CD1c-positive myeloid dendritic cell (primary cell): ENCODE measurements around the gene CSNK2A1.
"Not testable (repeated sequence)": the region's sequence is repeated elsewhere in the genome, so short reads cannot be mapped to it uniquely, and the experiment has no call there.

Experiments
- DNase-seq: peaks from one replicate; pipeline ENCODE4 v3.0.0-alpha.2; 2016; ENCODE audit errors: extremely low spot score

Gene CSNK2A1

GRCh38 chr20:543369-544152 is at the start of gene CSNK2A1:
CSNK2A1 (minus strand) TSS chr20:543790; CDS start chr20:508551, 35,239 bp downstream.
- peak; percentile 98 for DNase-seq

GRCh38 chr20:592506-592905 is 48.9 kb upstream of the CSNK2A1 start:
- DNase-seq = no peak

- no peak for DNase-seq
Measured at GRCh38 chr20:591941-592340, 48.4 kb upstream of the CSNK2A1 start.

GRCh38 chr20:588932-589672 is 45.5 kb upstream of the CSNK2A1 start:
- DNase-seq = peak; percentile 50

- peak; percentile 3 for DNase-seq
Measured at GRCh38 chr20:588476-588875, 44.9 kb upstream of the CSNK2A1 start.

GRCh38 chr20:584971-585301 is 41.3 kb upstream of the CSNK2A1 start:
- no peak for DNase-seq

- peak; percentile 54 for DNase-seq
Measured at GRCh38 chr20:584161-584970, 40.8 kb upstream of the CSNK2A1 start.

GRCh38 chr20:582204-582603 is 38.6 kb upstream of the CSNK2A1 start:
- DNase-seq = no peak

GRCh38 chr20:578940-579690 is 35.5 kb upstream of the CSNK2A1 start:
- not testable (repeated sequence) for DNase-seq

- DNase-seq = peak; percentile 45
Measured at GRCh38 chr20:577167-577791, 33.7 kb upstream of the CSNK2A1 start.

- DNase-seq = no peak
Measured at GRCh38 chr20:576156-576555, 32.6 kb upstream of the CSNK2A1 start.

GRCh38 chr20:575230-575629 is 31.6 kb upstream of the CSNK2A1 start:
- no peak for DNase-seq

- DNase-seq = no peak
Measured at GRCh38 chr20:574297-574942, 30.8 kb upstream of the CSNK2A1 start.

GRCh38 chr20:573414-574296 is 30.1 kb upstream of the CSNK2A1 start:
- no peak for DNase-seq

GRCh38 chr20:572727-573126 is 29.1 kb upstream of the CSNK2A1 start:
- DNase-seq = no peak

GRCh38 chr20:571754-572441 is 28.3 kb upstream of the CSNK2A1 start:
- no peak for DNase-seq

- DNase-seq = no peak
Measured at GRCh38 chr20:568673-569415, 25.3 kb upstream of the CSNK2A1 start.

GRCh38 chr20:568097-568652 is 24.6 kb upstream of the CSNK2A1 start:
- DNase-seq = no peak
